Glutamatergic neuron (in vitro differentiated cells): ENCODE results near the gene HMX1. TPM values are rescaled to one million over a fixed set of nuclear protein-coding genes. Genes with fewer than 3 reads are reported as not detected.
A peak's percentile ranks its signal among the peaks of the same experiment; 100 is the strongest.

Source experiments
- DNase-seq: peaks from one replicate; pipeline ENCODE4 v3.0.0; 2022
- H3K27ac Mint-ChIP-seq: one replicate; pipeline ENCODE4 v1.8.0; 2020; ENCODE audit warnings: mild to moderate bottlenecking, mixed read lengths, inconsistent platforms; ENCODE audit not compliant: unreplicated experiment
- H3K27me3 Mint-ChIP-seq: one replicate; pipeline ENCODE4 v1.8.0; 2020; ENCODE audit warnings: mild to moderate bottlenecking, moderate library complexity, mixed read lengths, inconsistent platforms; ENCODE audit not compliant: unreplicated experiment
- H3K36me3 Mint-ChIP-seq: one replicate; pipeline ENCODE4 v1.8.0; 2020; ENCODE audit warnings: mild to moderate bottlenecking, mixed read lengths, inconsistent platforms; ENCODE audit not compliant: unreplicated experiment
- H3K4me1 Mint-ChIP-seq: one replicate; pipeline ENCODE4 v1.8.0; 2020; ENCODE audit warnings: mild to moderate bottlenecking, low read depth, mixed read lengths, inconsistent platforms; ENCODE audit not compliant: unreplicated experiment
- H3K4me3 Mint-ChIP-seq: one replicate; pipeline ENCODE4 v1.8.0; 2020; ENCODE audit warnings: mild to moderate bottlenecking, mixed read lengths, inconsistent platforms; ENCODE audit not compliant: unreplicated experiment
- H3K9me3 Mint-ChIP-seq: one replicate; pipeline ENCODE4 v1.8.0; 2020; ENCODE audit warnings: mild to moderate bottlenecking, moderate library complexity, mixed read lengths, inconsistent platforms; ENCODE audit not compliant: unreplicated experiment
- CTCF ChIP-seq: fragments of 200-600 bp; sonication (generic); IDR thresholded peaks from one replicate; pipeline ENCODE4 v1.5.0; 2021; ENCODE audit not compliant: partially characterized antibody, unreplicated experiment
- total RNA-seq: library from RNA; stranded (reverse); fragmentation: NEBNext Ultra II Directional; extraction: Animal tissue kit (Norgen Biotek cat#: 25700); gene quantifications from one replicate; pipeline ENCODE4 v1.2.1, GENCODE V29; 2021; ENCODE audit not compliant: unreplicated experiment

Gene HMX1
- total RNA-seq, 1 donor from 2014 or later, result 1.7 TPM

- Mint-ChIP-seq H3K36me3 (no peaks in the 10 kb centered on the region), H3K27ac (no peak overlapping the region), H3K27me3 (peaks cover 4% of the 10 kb centered on the region), H3K4me1 (no peaks in the 10 kb centered on the region), H3K9me3 (peaks cover 8% of the 10 kb centered on the region), H3K4me3 (no peak overlapping the region)
- no peak for DNase-seq
- TF ChIP-seq CTCF, result peak; percentile 43
These were observed 31.4 kb downstream of the HMX1 start for GRCh38 chr4:8840006-8840793.

- peaks cover 3% of the 10 kb centered on the region for H3K27me3 Mint-ChIP-seq
- peaks cover 9% of the 10 kb centered on the region for H3K9me3 Mint-ChIP-seq
- peaks cover 2% of the 10 kb centered on the region for H3K4me1 Mint-ChIP-seq
- TF ChIP-seq CTCF, result no peak
- no peak overlapping the region for H3K27ac Mint-ChIP-seq
- no peak overlapping the region for H3K4me3 Mint-ChIP-seq
- H3K36me3 Mint-ChIP-seq, result no peaks in the 10 kb centered on the region
- no peak for DNase-seq
These were observed 32.6 kb downstream of the HMX1 start for GRCh38 chr4:8838961-8839431.

DNA sequence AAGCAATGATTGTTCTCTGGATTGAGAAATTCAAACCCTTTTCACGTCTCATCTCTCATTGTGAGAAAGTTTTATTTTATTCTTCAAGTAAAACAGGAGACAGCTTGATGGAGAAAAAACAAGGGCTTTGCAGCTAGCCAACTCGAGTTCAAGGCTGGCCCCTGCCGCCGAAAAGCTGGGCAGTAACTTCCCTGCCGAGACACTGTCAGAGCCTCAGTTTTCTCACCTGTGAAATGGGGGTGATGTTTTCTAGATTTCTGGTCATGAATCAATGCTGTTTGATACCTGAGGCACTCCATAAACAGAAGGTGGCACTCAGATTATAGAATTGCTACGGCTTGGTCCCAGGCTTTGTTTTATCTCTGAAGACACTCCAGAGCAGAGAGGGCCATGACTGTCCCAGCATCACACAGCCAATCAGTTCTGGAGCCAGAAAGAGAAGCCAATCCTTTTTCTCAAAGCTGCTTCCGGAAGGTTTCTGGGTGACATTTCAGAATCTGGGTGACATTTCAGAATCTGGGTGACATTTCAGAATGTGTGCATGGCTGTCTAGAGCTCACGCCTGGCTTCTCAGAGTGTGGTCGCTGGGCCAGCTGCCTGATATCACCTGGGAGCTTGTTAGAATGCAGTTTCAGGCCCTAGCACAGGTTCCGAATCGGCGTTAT is 33.2 kb downstream of the HMX1 start:
- no peak for DNase-seq
- Mint-ChIP-seq H3K4me1 (peaks cover 2% of the 10 kb centered on the region), H3K27me3 (peaks cover 3% of the 10 kb centered on the region)

GRCh38 chr4:8837181-8837841 is 34.3 kb downstream of the HMX1 start:
- no peak for TF ChIP-seq CTCF
- Mint-ChIP-seq H3K9me3 (peaks cover 6% of the 10 kb centered on the region), H3K27me3 (peaks cover 2% of the 10 kb centered on the region), H3K27ac (no peak overlapping the region), H3K4me1 (peaks cover 4% of the 10 kb centered on the region), H3K4me3 (no peak overlapping the region), H3K36me3 (no peaks in the 10 kb centered on the region)
- DNase-seq, result no peak

More for the DNA sequence above, 33.2 kb downstream of the HMX1 start:
- H3K36me3 Mint-ChIP-seq, result no peaks in the 10 kb centered on the region
- peaks cover 9% of the 10 kb centered on the region for H3K9me3 Mint-ChIP-seq
- H3K4me3 Mint-ChIP-seq, result no peak overlapping the region
- no peak overlapping the region for H3K27ac Mint-ChIP-seq
- no peak for TF ChIP-seq CTCF
